GM21447 (cell line): ENCODE results near the gene PTGES.
"Not testable (repeated sequence)": the region's sequence is repeated elsewhere in the genome, so short reads cannot be mapped to it uniquely, and the experiment has no call there.

Experiments used
- ATAC-seq: cut with Tn5 transposase; IDR thresholded peaks from one replicate; pipeline ENCODE4 v1.9.1; 2021; ENCODE audit not compliant: unreplicated experiment

PTGES gene

GRCh38 chr9:129773262-129774048 lies 20.6 kb upstream of the PTGES start:
- ATAC-seq, result no peak

DNA sequence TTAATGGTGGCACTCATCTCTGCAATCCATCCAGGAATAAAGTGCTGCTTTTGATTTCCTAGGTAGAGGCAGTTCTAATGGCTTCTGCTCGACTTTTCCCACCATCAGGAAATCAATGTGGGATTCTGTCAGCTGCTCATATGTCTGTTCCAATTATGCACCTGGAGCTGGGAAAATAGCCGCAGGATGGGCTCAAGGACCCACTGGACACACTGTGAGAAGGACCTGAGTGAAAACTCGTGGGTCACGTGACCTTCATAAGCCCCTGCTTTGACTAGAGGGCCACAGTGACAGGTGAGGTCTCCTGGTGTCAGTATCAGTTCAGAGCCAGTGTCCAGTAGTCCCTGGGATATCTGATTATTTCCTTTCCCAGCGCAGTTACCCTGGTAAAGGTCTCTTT lies 17.9 kb upstream of the PTGES start:
- ATAC-seq, result no peak

GRCh38 chr9:129769669-129770068 lies 16.8 kb upstream of the PTGES start:
- no peak for ATAC-seq

DNA sequence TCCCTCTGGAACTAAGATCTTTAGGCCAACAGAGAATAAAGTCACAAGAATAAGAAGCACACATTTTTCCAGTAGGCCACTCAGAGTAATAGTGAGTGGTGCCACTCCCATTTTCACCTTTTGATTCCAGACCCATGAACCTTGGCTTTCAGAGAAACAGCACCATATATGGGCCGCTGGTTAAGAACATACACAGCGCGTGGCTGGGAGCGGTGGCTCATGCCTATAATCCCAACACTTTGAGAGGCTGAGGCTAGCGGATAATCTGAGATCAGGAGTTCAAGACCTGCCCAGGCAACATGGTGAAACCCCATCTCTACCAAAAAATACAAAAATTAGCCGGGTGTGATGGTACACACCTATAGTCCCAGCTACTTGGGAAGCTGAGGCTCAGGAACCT lies 15.6 kb upstream of the PTGES start:
- ATAC-seq, result no peak

GRCh38 chr9:129765764-129766317 lies 13.0 kb upstream of the PTGES start:
- ATAC-seq, result no peak

- no peak for ATAC-seq
Observed at GRCh38 chr9:129762985-129763926, 10.4 kb upstream of the PTGES start.

DNA sequence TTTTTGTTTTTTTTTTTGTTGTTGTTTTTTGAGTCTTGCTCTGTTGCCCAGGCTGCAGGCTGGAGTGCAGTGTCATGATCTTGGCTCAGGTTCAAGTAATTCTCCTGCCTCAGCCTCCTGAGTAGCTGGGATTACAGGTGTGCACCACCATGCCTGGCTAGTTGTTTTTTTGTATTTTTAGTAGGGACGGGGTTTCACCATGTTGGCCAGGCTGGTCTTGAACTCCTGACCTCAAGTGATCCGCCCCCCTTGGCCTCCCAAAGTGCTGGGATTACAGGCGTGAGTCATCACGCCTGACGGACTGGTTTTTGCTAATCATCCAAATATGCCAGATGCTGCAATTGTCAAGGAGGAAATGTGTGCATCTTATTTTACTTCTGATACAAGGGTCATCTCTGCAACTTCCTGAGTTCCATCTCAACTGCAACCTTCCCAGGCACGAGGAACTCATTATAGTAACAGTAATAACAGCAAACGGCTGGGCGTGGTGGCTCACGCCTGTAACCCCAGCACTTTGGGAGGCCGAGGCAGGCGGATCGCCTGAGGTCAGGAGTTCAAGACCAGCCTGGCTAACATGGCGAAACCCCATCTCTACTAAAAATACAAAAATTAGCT lies 9.6 kb upstream of the PTGES start:
- not testable (repeated sequence) for ATAC-seq

DNA sequence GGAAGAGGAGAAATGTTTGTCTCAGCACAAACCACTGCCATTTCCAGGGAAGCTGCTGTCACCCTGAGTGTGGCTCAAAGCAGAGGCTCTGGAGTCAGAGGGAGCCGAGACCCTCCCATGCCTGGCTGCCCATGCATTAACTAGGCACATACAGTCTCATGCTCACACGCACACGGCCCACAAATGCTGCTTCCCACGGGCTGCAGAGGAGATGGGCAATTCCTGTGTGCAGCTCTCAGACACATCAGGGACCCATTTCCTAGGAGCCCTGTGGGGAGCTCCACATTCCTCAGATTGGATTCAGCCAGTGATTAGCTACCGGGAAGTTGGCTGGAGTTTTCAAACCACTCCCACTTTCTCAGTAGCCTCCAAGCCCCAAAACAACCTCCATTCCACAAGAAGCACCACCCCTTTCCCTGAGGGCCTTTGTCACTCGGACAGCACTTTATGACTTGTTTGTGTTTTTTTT lies 9.1 kb upstream of the PTGES start:
- no peak for ATAC-seq

- ATAC-seq, result no peak
Observed at GRCh38 chr9:129761293-129761900, 8.6 kb upstream of the PTGES start.

DNA sequence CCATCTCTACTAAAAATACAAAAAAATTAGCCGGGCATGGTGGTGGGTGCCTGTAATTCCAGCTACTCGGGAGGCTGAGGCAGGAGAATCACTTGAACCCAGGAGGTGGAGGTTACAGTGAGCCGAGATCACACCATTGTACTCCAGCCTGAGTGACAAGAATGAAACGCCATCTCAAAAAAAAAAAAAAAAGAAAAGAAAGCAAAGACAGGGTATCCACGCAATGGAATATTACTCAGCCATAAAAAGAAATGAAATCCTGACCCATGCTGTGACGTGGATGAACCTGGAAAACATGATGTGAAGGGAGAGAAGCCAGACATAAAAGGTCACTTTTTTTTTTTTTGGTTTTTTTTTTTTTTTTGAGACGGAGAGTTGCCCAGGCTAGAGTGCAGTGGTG lies 7.9 kb upstream of the PTGES start:
- ATAC-seq, result not testable (repeated sequence)

DNA sequence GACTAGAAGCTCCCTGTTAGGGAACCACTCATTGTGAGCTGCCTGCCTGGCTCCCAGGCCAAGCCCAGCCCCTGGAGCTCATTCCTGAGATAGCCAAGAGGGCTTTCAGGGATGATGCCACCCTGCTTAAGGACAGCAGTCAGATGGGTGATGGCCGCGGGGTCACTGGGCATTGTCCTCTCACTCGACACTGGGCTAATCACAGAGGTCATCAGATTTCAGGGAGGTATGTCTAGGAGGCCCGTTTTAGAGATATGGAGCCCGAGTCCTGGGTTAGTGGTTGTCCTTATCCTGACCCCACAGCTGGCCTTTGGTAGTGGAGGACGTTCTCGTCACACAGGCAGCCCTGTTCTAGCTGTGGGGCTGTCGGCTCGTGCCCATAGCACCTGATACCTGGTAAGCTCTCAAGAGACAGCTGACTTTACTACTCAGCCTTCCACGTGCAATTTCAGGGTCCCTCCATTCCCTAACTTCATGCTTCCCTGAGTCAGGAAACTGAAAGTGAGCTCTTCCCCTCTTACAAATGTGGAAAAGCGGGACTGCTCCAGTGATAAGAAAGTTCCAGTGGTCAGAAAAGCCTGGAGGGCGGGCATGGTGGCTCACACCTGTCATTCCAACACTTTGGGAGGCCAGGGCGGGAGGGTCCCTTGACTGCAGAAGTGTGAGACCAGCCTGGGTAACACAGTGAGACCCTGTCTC lies 7.1 kb upstream of the PTGES start:
- no peak for ATAC-seq

GRCh38 chr9:129759319-129759718 lies 6.5 kb upstream of the PTGES start:
- ATAC-seq, result no peak

GRCh38 chr9:129757045-129757444 lies 4.2 kb upstream of the PTGES start:
- no peak for ATAC-seq

- ATAC-seq, result no peak
Observed at GRCh38 chr9:129756191-129756590, 3.3 kb upstream of the PTGES start.

- no peak for ATAC-seq
Observed at GRCh38 chr9:129755151-129755550, 2.3 kb upstream of the PTGES start.

GRCh38 chr9:129751841-129752801 lies 721 bp downstream of the PTGES start:
- no peak for ATAC-seq

GRCh38 chr9:129750013-129750638 lies 2.7 kb downstream of the PTGES start:
- no peak for ATAC-seq

- ATAC-seq, result no peak
Observed at GRCh38 chr9:129749575-129749974, 3.3 kb downstream of the PTGES start.

DNA sequence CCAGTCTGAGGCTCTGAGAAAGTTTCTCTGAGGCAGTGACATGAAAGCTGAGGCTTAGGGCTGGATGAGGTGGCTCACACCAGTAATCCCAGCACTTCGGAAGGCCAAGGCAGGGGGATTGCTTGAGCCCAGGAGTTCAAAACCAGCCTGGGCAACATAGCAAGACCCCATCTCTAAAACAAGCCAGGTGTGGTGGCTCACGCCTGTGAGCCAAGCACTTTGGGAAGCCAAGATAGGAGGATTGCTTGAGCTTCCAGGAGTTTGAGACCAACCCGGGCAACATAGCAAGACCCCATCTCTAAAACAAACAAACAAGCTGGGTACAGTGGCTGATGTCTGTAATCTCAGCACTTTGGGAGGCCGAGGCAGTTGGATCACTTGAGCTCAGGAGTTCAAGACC lies 3.8 kb downstream of the PTGES start:
- not testable (repeated sequence) for ATAC-seq
